K562 (cell line): ENCODE data around the gene METTL25B. TPM values are rescaled to one million over a fixed set of nuclear protein-coding genes. Genes with fewer than 3 reads are reported as not detected.
A peak's percentile ranks its signal among the peaks of the same experiment; 100 is the strongest.

Source experiments
- FOXP4 ChIP-seq: sonication (generic); formaldehyde crosslinking; IDR thresholded peaks from 2 replicates; pipeline ENCODE4 v1.8.0; 2022; ENCODE audit warnings: mild to moderate bottlenecking, missing genetic modification reagents, borderline replicate concordance
- KLF13 ChIP-seq: fragments of 450-650 bp; IDR thresholded peaks from 2 replicates; pipeline ENCODE4 v1.6.1; 2016; ENCODE audit warnings: missing genetic modification characterization, low read depth, mild to moderate bottlenecking, missing compliant biosample characterization, moderate library complexity, borderline replicate concordance
- USF2 ChIP-seq: sonication (generic); formaldehyde crosslinking; IDR thresholded peaks from 2 replicates; pipeline ENCODE4 v1.5.0; 2020; ENCODE audit warnings: missing genetic modification reagents
- ZNF318 ChIP-seq, 2 experiments: fragments of 450-650 bp; IDR thresholded peaks; 2 replicates each; pipeline ENCODE4 v1.6.1; 2016; ENCODE audit warnings: mild to moderate bottlenecking in 2 of 2, borderline replicate concordance in 1 of 2, low read depth in 1 of 2, moderate library complexity in 1 of 2
- ZNF407 ChIP-seq: fragments of 450-650 bp; IDR thresholded peaks from 2 replicates; pipeline ENCODE4 v1.6.1; 2016; ENCODE audit warnings: low read depth
- polyA plus RNA-seq, 8 experiments: library from polyadenylated mRNA; depleted of rRNA in 4 of 8; stranded (reverse) in 5 of 8; unstranded in 3 of 8; fragments of >200 nt; fragmentation: Nextera tagmentation in 2 of 8; fragmentation: Illumina TruSeq in 1 of 8; extraction: Ambion mirVana in 2 of 8; extraction: Trizol in 1 of 8; gene quantifications; 2 replicates each; pipeline versions ENCODE4 v1.2.1 to v1.2.3, GENCODE V29; 2011 to 2014; ENCODE audit warnings: inconsistent platforms in 1 of 8, missing spikeins in 1 of 8
- total RNA-seq, 7 experiments: library from RNA; depleted of rRNA in 6 of 7; stranded (reverse); fragments of >200 nt in 6 of 7; fragmentation: Illumina TruSeq in 2 of 7; extraction: Trizol in 2 of 7; gene quantifications; 2 replicates each; pipeline versions ENCODE4 v1.2.1 to v1.2.3, GENCODE V29; 2011 to 2021; ENCODE audit warnings: low replicate concordance in 1 of 7

METTL25B gene
- total and polyA plus RNA-seq, 9 of the 15 experiments (the other 6 are each of a cell fraction or from before 2014, with no cell fraction given) = 7.7 to 48.3 (median 33.1) TPM

GRCh38 chr1:156751757-156752481, 23.6 kb downstream of the METTL25B start (continued):
- TF ChIP-seq USF2 (CRISPR knock-in tag) = peak; percentile 75
- TF ChIP-seq KLF13 = no peak
- no peak for TF ChIP-seq ZNF407
- peak; percentile 79; the same call in 1 of the 2 replicates for TF ChIP-seq FOXP4
- no peak for TF ChIP-seq ZNF318 (IDR thresholded peaks at IDR 0.05; ENCODE audit: borderline replicate concordance in 1 of 2, low read depth in 1 of 2)
